ENCODE data around the gene CKLF. TPM values are rescaled to one million over a fixed set of nuclear protein-coding genes. Genes with fewer than 3 reads are reported as not detected.

The CKLF gene
- total and polyA plus RNA-seq, 2 donors (not counting 1 experiment from before 2014, with no cell fraction given): 30.4 to 53.6 TPM

DNA sequence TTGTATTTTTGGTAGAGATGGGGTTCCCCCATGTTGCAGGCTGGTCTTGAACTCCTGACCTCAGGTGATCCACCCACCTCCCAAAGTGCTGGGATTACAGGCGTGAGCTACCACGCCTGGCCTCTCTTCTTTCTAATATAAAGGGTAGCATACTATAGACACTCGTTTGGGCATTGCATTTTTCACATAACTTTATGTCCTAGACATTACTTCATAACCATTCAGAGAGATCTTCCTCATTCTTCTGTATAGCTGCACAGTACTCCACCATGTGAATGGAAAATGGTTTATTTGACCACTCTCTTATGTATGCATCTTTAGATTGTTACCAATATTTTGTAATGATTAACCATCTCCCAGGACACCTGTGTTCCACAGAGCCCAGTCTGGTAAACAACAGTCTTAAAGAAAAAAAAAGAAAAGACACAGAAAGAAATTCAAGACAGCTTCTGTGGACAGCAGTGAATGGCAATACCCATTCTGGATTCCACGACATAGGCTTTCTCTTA lies 44.6 kb upstream of the CKLF start:
- peaks cover 17% of the 10 kb centered on the region for H3K4me1 Mint-ChIP-seq
- H3K79me2 ChIP-seq (ENCODE audit: control insufficient read depth, insufficient read depth, low read length): no peaks in the 10 kb centered on the region
- DNase-seq: no peak
- intact Hi-C loops (cut with micrococcal nuclease): no loop called here
- no peak overlapping the region for H3K27ac ChIP-seq (ENCODE audit: low read length in 2 of 2)
- no peak overlapping the region for H3K27ac Mint-ChIP-seq
- ChIA-PET POLR2A (interaction anchor here (1.2 kb wide), 1 partner anchor 21 kb away, joined by 3 read pairs; no protein-coding TSS in a partner anchor), CTCF (interaction anchor here (0.9 to 2.4 kb wide), 4 partner anchors 16 to 82 kb away, joined by 3 to 8 read pairs (median 4); partner anchors contain the start of gene CKLF)
- peaks cover 3% of the 10 kb centered on the region for H3K27me3 Mint-ChIP-seq
- H3K9me3 ChIP-seq (ENCODE audit: control extremely low read depth in 1 of 3, control insufficient read depth in 2 of 3, insufficient read depth in 1 of 3, low read length in 2 of 3): no peaks in the 10 kb centered on the region
- H3K4me2 ChIP-seq (replicated peaks; ENCODE audit: low read depth, low read length, poor library complexity, severe bottlenecking): no peak overlapping the region
- H3K27me3 ChIP-seq (replicated peaks in 1 of 4; ENCODE audit: control extremely low read depth in 1 of 4, control insufficient read depth in 3 of 4, insufficient read depth in 4 of 4, low read length in 3 of 4): no peaks in the 10 kb centered on the region
- H3K4me3 Mint-ChIP-seq: no peak overlapping the region
- H3K4me3 ChIP-seq (ENCODE audit: control extremely low read depth in 1 of 5, extremely low read depth in 1 of 5, insufficient read depth in 1 of 5, low read depth in 2 of 5, low read length in 4 of 5): no peak overlapping the region
- no peaks in the 10 kb centered on the region for H3K9me3 Mint-ChIP-seq (ENCODE audit: insufficient read depth)
- H4K20me1 ChIP-seq (ENCODE audit: control insufficient read depth, insufficient read depth, low read length, poor library complexity, severe bottlenecking): no peaks in the 10 kb centered on the region
- peaks cover 0 to 9% of the 10 kb centered on the region in 2 donors for H3K4me1 ChIP-seq (ENCODE audit: control insufficient read depth in 2 of 2, insufficient read depth in 2 of 2, low read length in 2 of 2)
- ATAC-seq (ENCODE audit: low read depth): no peak
- WGBS (ENCODE audit: insufficient coverage): 90% methylated on average over 2 of the region's 4 CpGs
- no peak overlapping the region for H3K9ac ChIP-seq (ENCODE audit: low read length)
- H3K36me3 ChIP-seq (replicated peaks in 1 of 2; ENCODE audit: control extremely low read depth in 1 of 2, control insufficient read depth in 1 of 2, extremely low read depth in 1 of 2, insufficient read depth in 2 of 2, low read length in 1 of 2): no peaks in the 10 kb centered on the region
- TF ChIP-seq, protein P1, sequence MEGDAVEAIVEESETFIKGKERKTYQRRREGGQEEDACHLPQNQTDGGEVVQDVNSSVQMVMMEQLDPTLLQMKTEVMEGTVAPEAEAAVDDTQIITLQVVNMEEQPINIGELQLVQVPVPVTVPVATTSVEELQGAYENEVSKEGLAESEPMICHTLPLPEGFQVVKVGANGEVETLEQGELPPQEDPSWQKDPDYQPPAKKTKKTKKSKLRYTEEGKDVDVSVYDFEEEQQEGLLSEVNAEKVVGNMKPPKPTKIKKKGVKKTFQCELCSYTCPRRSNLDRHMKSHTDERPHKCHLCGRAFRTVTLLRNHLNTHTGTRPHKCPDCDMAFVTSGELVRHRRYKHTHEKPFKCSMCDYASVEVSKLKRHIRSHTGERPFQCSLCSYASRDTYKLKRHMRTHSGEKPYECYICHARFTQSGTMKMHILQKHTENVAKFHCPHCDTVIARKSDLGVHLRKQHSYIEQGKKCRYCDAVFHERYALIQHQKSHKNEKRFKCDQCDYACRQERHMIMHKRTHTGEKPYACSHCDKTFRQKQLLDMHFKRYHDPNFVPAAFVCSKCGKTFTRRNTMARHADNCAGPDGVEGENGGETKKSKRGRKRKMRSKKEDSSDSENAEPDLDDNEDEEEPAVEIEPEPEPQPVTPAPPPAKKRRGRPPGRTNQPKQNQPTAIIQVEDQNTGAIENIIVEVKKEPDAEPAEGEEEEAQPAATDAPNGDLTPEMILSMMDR (IDR thresholded peaks at IDR 0.05): no peak
- no peak for TF ChIP-seq EZH2 (IDR thresholded peaks at IDR 0.05; ENCODE audit: borderline replicate concordance, insufficient read depth, low read depth, low read length, poor library complexity, severe bottlenecking)
- no peak overlapping the region for H2AFZ ChIP-seq (ENCODE audit: insufficient read depth, low read depth, low read length, poor library complexity, severe bottlenecking)

DNA sequence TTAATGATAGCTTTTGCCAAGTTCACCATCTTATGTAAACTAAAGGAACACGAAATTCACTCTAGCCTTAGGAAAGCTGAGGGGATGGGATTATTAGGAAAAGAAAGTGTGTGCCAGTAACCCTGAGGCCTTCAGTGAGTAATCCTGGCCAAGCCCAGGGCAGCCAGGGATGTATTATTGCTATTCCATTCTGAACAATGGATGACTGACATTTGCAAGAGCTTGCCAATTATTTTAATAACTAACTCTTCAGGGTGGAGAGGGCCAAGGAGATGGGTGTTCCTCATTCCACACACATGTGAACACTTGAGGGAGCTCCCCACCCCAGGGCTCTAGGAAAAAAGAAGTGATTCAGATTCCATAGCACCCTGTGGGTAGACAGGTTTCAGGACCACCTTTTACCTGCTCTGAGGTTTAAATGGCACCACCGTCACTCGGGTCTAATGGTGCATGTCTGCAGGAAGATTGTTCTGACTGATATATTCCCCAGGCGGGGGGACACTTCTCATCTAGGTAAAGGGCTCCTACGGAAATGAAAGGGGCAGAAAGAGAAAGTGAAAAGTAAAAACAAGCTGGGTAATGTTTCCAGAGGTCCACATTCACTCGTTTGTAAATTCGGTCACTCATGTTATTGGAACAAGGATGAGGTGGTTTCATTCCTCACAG lies 44.0 kb upstream of the CKLF start:
- ATAC-seq (ENCODE audit: low read depth): peak; percentile 49
- Histone ChIP-seq H3K27ac (ENCODE audit: low read length in 2 of 2) (no peak overlapping the region), H3K79me2 (ENCODE audit: control insufficient read depth, insufficient read depth, low read length) (no peaks in the 10 kb centered on the region), H3K9me3 (ENCODE audit: control extremely low read depth in 1 of 3, control insufficient read depth in 2 of 3, insufficient read depth in 1 of 3, low read length in 2 of 3) (no peaks in the 10 kb centered on the region), H3K4me3 (ENCODE audit: control extremely low read depth in 1 of 5, extremely low read depth in 1 of 5, insufficient read depth in 1 of 5, low read depth in 2 of 5, low read length in 4 of 5) (no peak overlapping the region), H3K4me2 (replicated peaks; ENCODE audit: low read depth, low read length, poor library complexity, severe bottlenecking) (no peak overlapping the region), H2AFZ (ENCODE audit: insufficient read depth, low read depth, low read length, poor library complexity, severe bottlenecking) (no peak overlapping the region), H4K20me1 (ENCODE audit: control insufficient read depth, insufficient read depth, low read length, poor library complexity, severe bottlenecking) (no peaks in the 10 kb centered on the region), H3K4me1 (ENCODE audit: control insufficient read depth in 2 of 2, insufficient read depth in 2 of 2, low read length in 2 of 2) (peaks cover 0 to 9% of the 10 kb centered on the region in 2 donors), H3K27me3 (replicated peaks in 1 of 4; ENCODE audit: control extremely low read depth in 1 of 4, control insufficient read depth in 3 of 4, insufficient read depth in 4 of 4, low read length in 3 of 4) (no peaks in the 10 kb centered on the region), H3K36me3 (replicated peaks in 1 of 2; ENCODE audit: control extremely low read depth in 1 of 2, control insufficient read depth in 1 of 2, extremely low read depth in 1 of 2, insufficient read depth in 2 of 2, low read length in 1 of 2) (no peaks in the 10 kb centered on the region), H3K9ac (ENCODE audit: low read length) (no peak overlapping the region)
- Mint-ChIP-seq H3K27me3 (peaks cover 3% of the 10 kb centered on the region), H3K4me1 (peaks cover 20% of the 10 kb centered on the region), H3K4me3 (peak overlapping the region; percentile 23), H3K27ac (peak overlapping the region; percentile 55), H3K9me3 (ENCODE audit: insufficient read depth) (no peaks in the 10 kb centered on the region)
- DNase-seq: peak; percentile 24
- ChIA-PET CTCF (interaction anchor here (0.9 to 2.4 kb wide), 6 partner anchors 17 to 81 kb away, joined by 3 to 8 read pairs (median 4); partner anchors contain the start of gene CKLF), POLR2A (interaction anchor here (1.2 kb wide), 1 partner anchor 22 kb away, joined by 3 read pairs; no protein-coding TSS in a partner anchor)
- no peak for TF ChIP-seq EZH2 (IDR thresholded peaks at IDR 0.05; ENCODE audit: borderline replicate concordance, insufficient read depth, low read depth, low read length, poor library complexity, severe bottlenecking)
- TF ChIP-seq, protein P1 (IDR thresholded peaks at IDR 0.05): no peak
- intact Hi-C loops (cut with micrococcal nuclease): no loop called here
- WGBS (ENCODE audit: insufficient coverage): 73% methylated on average over 7 of the region's 7 CpGs
